PFSK-1 (cell line): ENCODE results near the gene PDGFRB.

Experiments
- POLR2AphosphoS5 ChIP-seq: IDR thresholded peaks from 2 replicates; pipeline ENCODE4 v1.6.1; 2012; ENCODE audit warnings: low read depth, mild to moderate bottlenecking, control low read depth, low read length, moderate library complexity
- TF ChIP-seq, protein P1 (sequence below), 2 experiments: IDR thresholded peaks; 2 replicates each; pipeline versions ENCODE4 v1.6.1 to v1.8.0; 2011 to 2012; ENCODE audit warnings: low read depth in 2 of 2, low read length in 2 of 2, control low read depth in 1 of 2, inconsistent platforms in 1 of 2, mild to moderate bottlenecking in 1 of 2, moderate library complexity in 1 of 2; ENCODE audit not compliant: insufficient read depth in 1 of 2

DNA sequence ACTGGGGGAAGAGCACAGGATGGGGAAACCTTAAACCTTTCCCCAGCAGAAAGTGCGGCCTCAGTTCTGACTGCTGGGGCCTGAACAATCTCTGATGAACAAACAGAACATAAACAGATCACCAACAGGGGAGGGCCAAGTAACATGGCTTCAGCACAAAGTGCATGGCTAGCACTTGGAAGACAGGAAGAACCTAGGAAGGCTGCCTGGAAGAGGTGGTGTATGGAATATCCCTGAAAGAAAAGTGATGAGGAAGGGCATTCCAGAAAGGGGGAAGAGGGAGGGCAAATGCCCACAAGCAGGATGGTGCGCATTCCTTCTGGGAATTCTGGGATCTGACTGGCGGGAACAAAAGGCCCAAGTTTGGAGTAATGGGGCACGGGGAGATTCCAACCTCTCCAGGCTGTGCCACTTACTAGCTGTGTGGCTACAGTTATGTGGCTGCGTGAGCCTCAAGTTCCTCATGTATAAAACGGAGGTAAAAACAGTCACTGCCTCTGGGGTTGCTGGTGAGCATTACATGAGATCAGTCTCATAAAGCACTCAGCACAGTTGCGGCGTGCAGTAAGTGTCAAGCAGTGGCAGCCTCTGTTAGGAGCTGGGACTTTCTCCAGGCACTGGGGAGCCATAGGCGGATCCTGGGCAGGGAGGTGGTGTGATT is 1.6 kb downstream of the PDGFRB start:
- no peak for TF ChIP-seq POLR2AphosphoS5
- TF ChIP-seq, protein P1, sequence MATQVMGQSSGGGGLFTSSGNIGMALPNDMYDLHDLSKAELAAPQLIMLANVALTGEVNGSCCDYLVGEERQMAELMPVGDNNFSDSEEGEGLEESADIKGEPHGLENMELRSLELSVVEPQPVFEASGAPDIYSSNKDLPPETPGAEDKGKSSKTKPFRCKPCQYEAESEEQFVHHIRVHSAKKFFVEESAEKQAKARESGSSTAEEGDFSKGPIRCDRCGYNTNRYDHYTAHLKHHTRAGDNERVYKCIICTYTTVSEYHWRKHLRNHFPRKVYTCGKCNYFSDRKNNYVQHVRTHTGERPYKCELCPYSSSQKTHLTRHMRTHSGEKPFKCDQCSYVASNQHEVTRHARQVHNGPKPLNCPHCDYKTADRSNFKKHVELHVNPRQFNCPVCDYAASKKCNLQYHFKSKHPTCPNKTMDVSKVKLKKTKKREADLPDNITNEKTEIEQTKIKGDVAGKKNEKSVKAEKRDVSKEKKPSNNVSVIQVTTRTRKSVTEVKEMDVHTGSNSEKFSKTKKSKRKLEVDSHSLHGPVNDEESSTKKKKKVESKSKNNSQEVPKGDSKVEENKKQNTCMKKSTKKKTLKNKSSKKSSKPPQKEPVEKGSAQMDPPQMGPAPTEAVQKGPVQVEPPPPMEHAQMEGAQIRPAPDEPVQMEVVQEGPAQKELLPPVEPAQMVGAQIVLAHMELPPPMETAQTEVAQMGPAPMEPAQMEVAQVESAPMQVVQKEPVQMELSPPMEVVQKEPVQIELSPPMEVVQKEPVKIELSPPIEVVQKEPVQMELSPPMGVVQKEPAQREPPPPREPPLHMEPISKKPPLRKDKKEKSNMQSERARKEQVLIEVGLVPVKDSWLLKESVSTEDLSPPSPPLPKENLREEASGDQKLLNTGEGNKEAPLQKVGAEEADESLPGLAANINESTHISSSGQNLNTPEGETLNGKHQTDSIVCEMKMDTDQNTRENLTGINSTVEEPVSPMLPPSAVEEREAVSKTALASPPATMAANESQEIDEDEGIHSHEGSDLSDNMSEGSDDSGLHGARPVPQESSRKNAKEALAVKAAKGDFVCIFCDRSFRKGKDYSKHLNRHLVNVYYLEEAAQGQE (IDR thresholded peaks at IDR 0.05; ENCODE audit: insufficient read depth in 1 of 2, low read depth in 2 of 2, low read length in 2 of 2): no peak
